Naive thymus-derived CD4-positive, alpha-beta T cell (primary cell): Measurements from ENCODE around the gene ABL1. TPM values are rescaled to one million over a fixed set of nuclear protein-coding genes. Genes with fewer than 3 reads are reported as not detected.

Source experiments
- ATAC-seq: fragments of 150-1000 bp; cut with Tn5 transposase; 2 replicates; pipeline ENCODE4 v1.10.0; 2021; ENCODE audit warnings: mild to moderate bottlenecking, moderate library complexity
- CTCF ChIA-PET: fragments of 350-600 bp; sonication (Branson Sonifier 250); formaldehyde crosslinking; loops from one replicate; lab custom pipeline; 2021; ENCODE audit warnings: antibody characterized with exemption; lab: Charles Lee
- POLR2A ChIA-PET: fragments of 350-600 bp; sonication (Branson Sonifier 250); formaldehyde crosslinking; loops from one replicate; lab custom pipeline; 2021; ENCODE audit warnings: antibody characterized with exemption, inconsistent platforms; lab: Charles Lee
- DNase-seq, 9 donors: peaks; one replicate each; pipeline versions ENCODE4 v3.0.0 to v3.0.0-alpha.2; 2020 to 2022; ENCODE audit warnings: mixed read lengths in 1 of 9
- H3K27ac ChIP-seq: one replicate; pipeline ENCODE4 v1.7.0; 2013; ENCODE audit warnings: mild to moderate bottlenecking, low read depth, low read length, moderate library complexity
- H3K27me3 ChIP-seq, 2 donors: one replicate each; pipeline ENCODE4 v1.7.0; 2013; ENCODE audit warnings: low read length in 2 of 2, mild to moderate bottlenecking in 2 of 2, moderate library complexity in 2 of 2; ENCODE audit not compliant: control insufficient read depth in 2 of 2, insufficient read depth in 2 of 2
- H3K36me3 ChIP-seq, 3 experiments: 1 replicate in 2 of 3; 2 replicates in 1 of 3; pipeline ENCODE4 v1.7.0; 2013; ENCODE audit warnings: low read length in 3 of 3, mild to moderate bottlenecking in 3 of 3, moderate library complexity in 1 of 3; ENCODE audit not compliant: insufficient read depth in 3 of 3, control insufficient read depth in 2 of 3
- H3K4me1 ChIP-seq, 2 donors: one replicate each; pipeline ENCODE4 v1.7.0; 2013; ENCODE audit warnings: low read length in 2 of 2, mild to moderate bottlenecking in 2 of 2, moderate library complexity in 1 of 2; ENCODE audit not compliant: control insufficient read depth in 2 of 2, insufficient read depth in 2 of 2
- H3K4me3 ChIP-seq: 2 replicates; pipeline ENCODE4 v1.7.0; 2013; ENCODE audit warnings: mild to moderate bottlenecking, low read length
- H3K9me3 ChIP-seq, 3 experiments: 1 replicate in 2 of 3; 2 replicates in 1 of 3; pipeline ENCODE4 v1.7.0; 2013; ENCODE audit warnings: low read length in 3 of 3; ENCODE audit not compliant: control insufficient read depth in 2 of 3
- H3K27ac Mint-ChIP-seq, 9 donors: one replicate each; pipeline ENCODE4 v1.8.0; 2020 to 2022; ENCODE audit warnings: mixed read lengths in 9 of 9, mild to moderate bottlenecking in 8 of 9, moderate library complexity in 5 of 9, inconsistent platforms in 2 of 9
- H3K27me3 Mint-ChIP-seq, 5 donors: one replicate each; pipeline ENCODE4 v1.8.0; 2021 to 2022; ENCODE audit warnings: mixed read lengths in 5 of 5, mild to moderate bottlenecking in 1 of 5
- H3K36me3 Mint-ChIP-seq, 5 donors: one replicate each; pipeline ENCODE4 v1.8.0; 2020 to 2022; ENCODE audit warnings: mixed read lengths in 5 of 5, mild to moderate bottlenecking in 3 of 5, inconsistent platforms in 1 of 5
- H3K4me1 Mint-ChIP-seq, 7 donors: one replicate each; pipeline ENCODE4 v1.8.0; 2020 to 2022; ENCODE audit warnings: mixed read lengths in 7 of 7, mild to moderate bottlenecking in 3 of 7, inconsistent platforms in 1 of 7
- H3K4me3 Mint-ChIP-seq, 10 donors: one replicate each; pipeline ENCODE4 v1.8.0; 2020 to 2022; ENCODE audit warnings: mild to moderate bottlenecking in 10 of 10, mixed read lengths in 10 of 10, moderate library complexity in 6 of 10, inconsistent platforms in 2 of 10
- H3K9me3 Mint-ChIP-seq, 11 donors: one replicate each; pipeline ENCODE4 v1.8.0; 2020 to 2022; ENCODE audit warnings: mixed read lengths in 11 of 11, mild to moderate bottlenecking in 4 of 11, inconsistent platforms in 1 of 11, moderate library complexity in 1 of 11
- intact Hi-C, 2 donors: fragments of 100-400 bp; cut with micrococcal nuclease; formaldehyde crosslinking; loops; one replicate each; pipeline ENCODE4 v1.15.1; 2023
- polyA plus RNA-seq, 2 donors: library from polyadenylated mRNA; unstranded; fragments of 300-500 nt; fragmentation: Illumina TruSeq; gene quantifications; one replicate each; pipeline ENCODE4 v1.2.3, GENCODE V29; 2021
- total RNA-seq, 6 experiments: library from RNA in 5 of 6; stranded (reverse) in 5 of 6; gene quantifications; 1 replicate in 5 of 6; 2 replicates in 1 of 6; pipeline ENCODE4 v1.2.3 and lab custom pipeline; 2021 to 2026

ABL1 gene
- total and polyA plus RNA-seq, 7 experiments from 2014 or later = 8.4 to 41.0 (median 39.1) TPM

DNA sequence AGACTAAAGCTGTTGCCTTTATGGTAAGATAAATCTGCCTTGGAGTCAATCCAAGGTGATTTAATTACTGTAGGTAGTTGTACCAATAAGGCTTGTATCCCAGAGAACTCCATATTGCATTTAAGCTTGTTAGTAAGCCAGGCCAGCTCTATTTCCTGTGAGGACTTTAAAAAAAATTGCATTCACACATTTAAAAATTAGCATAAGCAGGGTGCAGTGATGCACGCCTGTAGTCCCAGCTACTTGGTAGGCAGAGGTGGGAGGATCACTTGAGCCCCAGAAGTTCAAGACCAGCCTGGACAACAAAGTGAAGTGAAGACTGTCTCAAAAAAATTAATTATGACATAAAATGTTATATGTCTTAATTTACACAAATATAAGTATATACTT is 28.7 kb upstream of the ABL1 start:
- ATAC-seq = no peak
- Mint-ChIP-seq H3K4me3 (no peak overlapping the region), H3K9me3 (peaks cover 0 to 5% (median 0%) of the 10 kb centered on the region in 11 donors), H3K4me1 (peaks cover 0 to 33% (median 10%) of the 10 kb centered on the region in 7 donors), H3K36me3 (peaks cover 0 to 16% (median 0%) of the 10 kb centered on the region in 5 donors), H3K27me3 (peaks cover 0 to 7% (median 0%) of the 10 kb centered on the region in 5 donors), H3K27ac (no peak overlapping the region)
- intact Hi-C loops = no loop called here
- Histone ChIP-seq H3K4me3 (no peak overlapping the region), H3K27me3 (no peaks in the 10 kb centered on the region), H3K4me1 (no peaks in the 10 kb centered on the region), H3K9me3 (no peaks in the 10 kb centered on the region), H3K27ac (no peak overlapping the region), H3K36me3 (no peaks in the 10 kb centered on the region)
- ChIA-PET POLR2A (no interaction called here), CTCF (no interaction called here)
- no peak for DNase-seq

- no peaks in the 10 kb centered on the region for H3K36me3 ChIP-seq
- no peak overlapping the region for H3K4me3 Mint-ChIP-seq
- DNase-seq (no peak), ATAC-seq (no peak)
- peaks cover 0 to 5% (median 1%) of the 10 kb centered on the region in 11 donors for H3K9me3 Mint-ChIP-seq
- intact Hi-C loops = no loop called here
- H3K27ac ChIP-seq = no peak overlapping the region
- CTCF ChIA-PET = interaction anchor here (0.6 to 0.9 kb wide), 2 partner anchors 9 to 223 kb away, joined by 3 to 5 read pairs; no protein-coding TSS in a partner anchor
- peaks cover 0 to 9% (median 5%) of the 10 kb centered on the region in 7 donors for H3K4me1 Mint-ChIP-seq
- peaks cover 0 to 26% (median 0%) of the 10 kb centered on the region in 5 donors for H3K36me3 Mint-ChIP-seq
- H3K4me1 ChIP-seq = no peaks in the 10 kb centered on the region
- H3K9me3 ChIP-seq = no peaks in the 10 kb centered on the region
- H3K27ac Mint-ChIP-seq = peak overlapping the region in 1 of 9 donors; percentile 51
- POLR2A ChIA-PET = no interaction called here
- no peaks in the 10 kb centered on the region for H3K27me3 ChIP-seq
- peaks cover 0 to 4% (median 0%) of the 10 kb centered on the region in 5 donors for H3K27me3 Mint-ChIP-seq
- no peak overlapping the region for H3K4me3 ChIP-seq
These were observed 24.4 kb upstream of the ABL1 start for GRCh38 chr9:130810609-130811136.

DNA sequence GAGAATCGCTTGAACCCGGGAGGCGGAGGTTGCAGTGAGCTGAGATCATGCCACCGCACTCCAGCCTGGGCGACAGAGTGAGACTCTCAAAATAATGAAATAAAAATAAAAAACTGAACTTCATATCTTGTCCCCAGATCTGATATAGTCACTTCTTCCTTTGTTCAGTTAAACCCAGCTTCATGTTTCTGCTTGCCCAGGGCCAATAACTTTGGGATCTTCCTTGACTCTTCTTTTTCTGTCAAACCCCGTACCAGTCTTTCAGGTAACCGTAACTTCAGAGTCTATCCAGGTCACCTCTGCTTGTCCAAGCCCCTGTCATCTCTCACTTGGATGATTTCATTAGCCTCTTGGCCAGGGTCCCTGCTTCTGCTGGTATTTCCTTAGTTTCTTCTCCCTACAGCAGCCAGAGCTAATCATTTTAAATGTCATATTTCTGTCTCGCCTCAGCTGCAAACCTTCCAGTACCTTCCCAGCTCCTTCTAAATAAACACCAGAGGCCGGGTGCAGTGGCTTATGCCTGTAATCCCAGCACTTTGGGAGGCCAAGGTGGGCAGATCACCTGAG is 19.7 kb upstream of the ABL1 start:
- Mint-ChIP-seq H3K36me3 (peaks cover 0 to 30% (median 17%) of the 10 kb centered on the region in 5 donors), H3K4me3 (no peak overlapping the region), H3K4me1 (peaks cover 0 to 10% (median 4%) of the 10 kb centered on the region in 7 donors), H3K9me3 (peaks cover 0 to 22% (median 9%) of the 10 kb centered on the region in 11 donors), H3K27me3 (peaks cover 0 to 2% (median 0%) of the 10 kb centered on the region in 5 donors), H3K27ac (peak overlapping the region in 1 of 9 donors; percentile 38)
- DNase-seq (no peak), ATAC-seq (no peak)
- Histone ChIP-seq H3K9me3 (peaks cover 0 to 9% (median 0%) of the 10 kb centered on the region in 3 experiments), H3K27me3 (no peaks in the 10 kb centered on the region), H3K4me3 (no peak overlapping the region), H3K4me1 (no peaks in the 10 kb centered on the region), H3K36me3 (no peaks in the 10 kb centered on the region), H3K27ac (no peak overlapping the region)
- ChIA-PET POLR2A (no interaction called here), CTCF (no interaction called here)
- intact Hi-C loops = no loop called here

GRCh38 chr9:130817914-130818313 is 17.1 kb upstream of the ABL1 start:
- peaks cover 0 to 9% (median 0%) of the 10 kb centered on the region in 3 experiments for H3K9me3 ChIP-seq
- H3K27ac Mint-ChIP-seq = no peak overlapping the region
- POLR2A ChIA-PET = no interaction called here

DNA sequence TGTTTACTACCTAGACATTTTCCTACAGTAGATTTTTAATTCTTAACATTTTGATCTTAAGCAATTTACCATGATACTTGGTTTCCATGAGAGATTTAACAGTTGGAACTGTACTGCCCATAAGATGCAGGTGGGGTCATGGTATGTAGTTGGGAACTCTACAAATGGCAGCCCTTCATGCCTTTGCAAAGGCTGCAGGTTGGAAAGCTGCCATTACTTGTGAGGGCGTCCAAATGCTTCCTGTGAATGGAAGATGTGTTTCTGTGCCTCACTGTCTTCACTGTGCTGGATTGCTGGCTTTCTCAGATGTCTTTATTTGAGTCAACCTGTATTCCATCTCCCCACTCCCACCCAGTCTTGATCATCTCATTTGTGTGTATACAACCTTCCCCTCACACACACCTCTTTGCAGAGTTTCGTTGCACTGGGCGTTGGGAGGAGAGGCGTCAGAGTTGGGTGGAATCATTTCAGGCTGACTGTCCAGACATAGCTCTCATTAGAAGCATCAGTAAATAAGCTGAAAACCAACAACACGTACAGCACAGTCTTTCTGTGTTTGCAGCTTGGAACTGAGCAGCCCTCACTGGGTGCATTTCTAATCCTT is 14.8 kb upstream of the ABL1 start:
- Mint-ChIP-seq H3K36me3 (peaks cover 0 to 25% (median 17%) of the 10 kb centered on the region in 5 donors), H3K4me1 (peaks cover 0 to 20% (median 9%) of the 10 kb centered on the region in 7 donors), H3K27ac (no peak overlapping the region), H3K4me3 (no peak overlapping the region), H3K9me3 (peaks cover 0 to 21% (median 9%) of the 10 kb centered on the region in 11 donors), H3K27me3 (no peaks in the 10 kb centered on the region)
- intact Hi-C loops = no loop called here
- H3K27ac ChIP-seq = no peak overlapping the region
- peaks cover 0 to 9% (median 0%) of the 10 kb centered on the region in 3 experiments for H3K9me3 ChIP-seq
- no peaks in the 10 kb centered on the region for H3K4me1 ChIP-seq
- ChIA-PET POLR2A (no interaction called here), CTCF (interaction anchor here (0.6 kb wide), 1 partner anchor 9 kb away, joined by 5 read pairs; no protein-coding TSS in a partner anchor)
- no peak overlapping the region for H3K4me3 ChIP-seq
- no peaks in the 10 kb centered on the region for H3K36me3 ChIP-seq
- DNase-seq (no peak), ATAC-seq (no peak)
- H3K27me3 ChIP-seq = no peaks in the 10 kb centered on the region

More at GRCh38 chr9:130817914-130818313, 17.1 kb upstream of the ABL1 start:
- H3K36me3 Mint-ChIP-seq = peaks cover 0 to 32% (median 17%) of the 10 kb centered on the region in 5 donors
- H3K4me3 Mint-ChIP-seq = no peak overlapping the region
- DNase-seq (no peak), ATAC-seq (no peak)
- Histone ChIP-seq H3K27me3 (no peaks in the 10 kb centered on the region), H3K36me3 (no peaks in the 10 kb centered on the region), H3K4me3 (no peak overlapping the region), H3K27ac (no peak overlapping the region), H3K4me1 (no peaks in the 10 kb centered on the region)
- intact Hi-C loops = no loop called here
- H3K4me1 Mint-ChIP-seq = peaks cover 0 to 12% (median 5%) of the 10 kb centered on the region in 7 donors
- H3K9me3 Mint-ChIP-seq = peaks cover 0 to 22% (median 9%) of the 10 kb centered on the region in 11 donors
- CTCF ChIA-PET = no interaction called here
- no peaks in the 10 kb centered on the region for H3K27me3 Mint-ChIP-seq

GRCh38 chr9:130823435-130823834 is 11.6 kb upstream of the ABL1 start:
- Mint-ChIP-seq H3K27me3 (no peaks in the 10 kb centered on the region), H3K36me3 (peaks cover 0 to 12% (median 1%) of the 10 kb centered on the region in 5 donors), H3K4me1 (peaks cover 0 to 20% (median 11%) of the 10 kb centered on the region in 7 donors), H3K27ac (no peak overlapping the region), H3K9me3 (peaks cover 0 to 8% (median 2%) of the 10 kb centered on the region in 11 donors), H3K4me3 (no peak overlapping the region)
- ChIA-PET POLR2A (no interaction called here), CTCF (no interaction called here)
- Histone ChIP-seq H3K4me3 (no peak overlapping the region), H3K36me3 (no peaks in the 10 kb centered on the region), H3K9me3 (no peaks in the 10 kb centered on the region), H3K4me1 (no peaks in the 10 kb centered on the region), H3K27me3 (no peaks in the 10 kb centered on the region), H3K27ac (no peak overlapping the region)
- intact Hi-C loops = no loop called here
- ATAC-seq (no peak), DNase-seq (no peak)
